Measurements from ENCODE around the gene ABCB8.

DNA sequence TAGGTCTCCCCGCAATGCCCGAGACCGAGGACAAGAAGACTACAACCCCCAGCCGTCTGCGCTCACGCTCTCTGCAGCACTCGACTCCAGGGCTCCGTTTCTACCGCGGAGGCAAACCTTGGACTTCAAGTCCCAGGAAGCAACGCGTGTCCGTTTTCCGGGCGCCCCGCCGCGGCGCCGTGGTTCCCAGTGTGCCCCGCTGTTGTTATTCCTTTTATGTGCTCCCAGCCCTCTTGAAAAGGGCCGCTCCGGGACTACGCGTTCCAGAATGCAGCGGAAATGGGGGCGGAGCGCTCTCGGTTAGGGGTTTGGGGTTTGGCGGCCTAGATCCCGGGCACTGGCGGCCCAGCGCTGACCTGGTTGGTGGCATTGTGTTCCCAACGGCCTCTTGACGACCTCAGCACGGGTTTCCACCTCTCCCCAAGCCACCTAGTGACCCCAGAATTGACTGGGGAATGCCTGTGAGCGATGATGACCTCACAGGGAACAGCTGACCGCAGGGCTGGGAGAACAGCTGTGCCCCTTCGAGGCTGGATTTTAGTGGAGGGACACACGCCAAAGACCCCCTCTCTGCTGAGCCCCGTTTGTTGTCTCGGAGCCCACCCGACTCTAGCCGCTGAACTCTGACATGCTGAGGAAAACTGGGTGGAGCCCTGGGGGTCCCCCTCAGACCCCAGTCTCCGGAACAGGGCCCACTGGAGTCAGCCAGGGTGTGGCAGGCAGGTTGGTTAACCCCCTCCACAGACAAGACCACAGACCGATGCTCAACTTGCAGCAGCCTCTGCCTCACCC, 29.9 kb downstream of the ABCB8 start:
- TF ChIP-seq, protein P1, sequence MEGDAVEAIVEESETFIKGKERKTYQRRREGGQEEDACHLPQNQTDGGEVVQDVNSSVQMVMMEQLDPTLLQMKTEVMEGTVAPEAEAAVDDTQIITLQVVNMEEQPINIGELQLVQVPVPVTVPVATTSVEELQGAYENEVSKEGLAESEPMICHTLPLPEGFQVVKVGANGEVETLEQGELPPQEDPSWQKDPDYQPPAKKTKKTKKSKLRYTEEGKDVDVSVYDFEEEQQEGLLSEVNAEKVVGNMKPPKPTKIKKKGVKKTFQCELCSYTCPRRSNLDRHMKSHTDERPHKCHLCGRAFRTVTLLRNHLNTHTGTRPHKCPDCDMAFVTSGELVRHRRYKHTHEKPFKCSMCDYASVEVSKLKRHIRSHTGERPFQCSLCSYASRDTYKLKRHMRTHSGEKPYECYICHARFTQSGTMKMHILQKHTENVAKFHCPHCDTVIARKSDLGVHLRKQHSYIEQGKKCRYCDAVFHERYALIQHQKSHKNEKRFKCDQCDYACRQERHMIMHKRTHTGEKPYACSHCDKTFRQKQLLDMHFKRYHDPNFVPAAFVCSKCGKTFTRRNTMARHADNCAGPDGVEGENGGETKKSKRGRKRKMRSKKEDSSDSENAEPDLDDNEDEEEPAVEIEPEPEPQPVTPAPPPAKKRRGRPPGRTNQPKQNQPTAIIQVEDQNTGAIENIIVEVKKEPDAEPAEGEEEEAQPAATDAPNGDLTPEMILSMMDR (IDR thresholded peaks at IDR 0.05): no peak
- TF ChIP-seq EZH2phosphoT487 (IDR thresholded peaks at IDR 0.05) (no peak), EZH2 (IDR thresholded peaks at IDR 0.05) (no peak)

Data from neural progenitor cell (in vitro differentiated cells).